ENCODE measurements around the gene PCDHGA1. TPM values are rescaled to one million over a fixed set of nuclear protein-coding genes. Genes with fewer than 3 reads are reported as not detected.

The PCDHGA1 gene
- total and polyA plus RNA-seq, 2 of the 4 experiments (the other 2 are of a cell fraction): 0.90 to 0.92 TPM

GRCh38 chr5:141419074-141419880, 89.0 kb downstream of the PCDHGA1 start (continued):
- TF ChIP-seq SMC3 (IDR thresholded peaks at IDR 0.05; ENCODE audit: low read depth, low read length): no peak

DNA sequence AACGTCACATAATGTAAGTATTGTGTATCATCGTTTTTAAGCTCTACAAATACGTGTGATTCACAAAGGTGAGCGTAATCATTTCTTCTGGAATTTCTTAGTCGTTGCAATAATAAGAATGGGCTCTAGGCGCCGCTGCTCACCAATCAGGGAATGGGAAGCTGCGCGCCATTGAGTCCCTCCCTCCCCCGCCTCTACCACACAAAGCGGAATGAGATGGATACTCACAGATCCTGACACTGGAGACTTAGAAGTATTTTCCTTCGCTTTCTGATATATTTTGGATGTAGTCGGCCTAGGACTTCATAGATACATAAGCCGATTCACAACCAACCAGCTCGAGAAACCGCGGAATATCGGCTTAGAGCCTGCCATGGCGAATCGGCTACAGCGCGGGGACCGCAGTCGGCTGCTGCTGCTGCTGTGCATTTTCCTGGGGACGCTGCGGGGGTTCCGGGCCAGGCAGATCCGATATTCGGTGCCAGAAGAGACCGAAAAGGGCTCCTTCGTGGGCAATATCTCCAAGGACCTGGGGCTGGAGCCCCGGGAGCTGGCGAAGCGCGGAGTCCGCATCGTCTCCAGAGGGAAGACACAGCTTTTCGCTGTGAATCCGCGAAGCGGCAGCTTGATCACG, 90.7 kb downstream of the PCDHGA1 start, which contains the start of gene PCDHGA11:
TSS of gene PCDHGA11 (plus strand) at position 197 of the 634 bp plus-strand sequence. CDS start at position 374, 177 bp downstream.
- dilution Hi-C loops (cut with HindIII; ENCODE audit: low sequenced_read_pairs, unreplicated experiment): no loop called here
- ChIA-PET POLR2A (ENCODE audit: unreplicated experiment) (no interaction called here), CTCF (interaction anchor here (0.6 to 2.2 kb wide), 16 partner anchors 9 to 146 kb away, joined by 3 to 19 read pairs (median 3); partner anchors contain the start of genes PCDHGA12 and PCDHGB6)
- Histone ChIP-seq H3K9ac (ENCODE audit: low read depth, low read length) (peak within 1 kb of the TSS; percentile 76), H3K14ac (replicated peaks; ENCODE audit: low read depth, low read length) (no peak within 1 kb of the TSS), H4K91ac (ENCODE audit: insufficient read depth, low read depth, low read length) (no peak within 1 kb of the TSS), H3K4me2 (ENCODE audit: low read depth, low read length) (peak within 1 kb of the TSS; percentile 62; the same call in 1 of the 2 replicates), H3K56ac (ENCODE audit: extremely low read depth, insufficient read depth, low read length) (no peak within 1 kb of the TSS), H3K36me3 (ENCODE audit: control insufficient read depth, insufficient read depth, low read length) (peaks cover 29% of the 10 kb centered on the region), H3K4ac (ENCODE audit: low read depth, low read length) (no peak within 1 kb of the TSS), H3K18ac (ENCODE audit: low read depth, low read length) (no peak within 1 kb of the TSS), H3K9me1 (ENCODE audit: insufficient read depth, low read length) (no peaks in the 10 kb centered on the region), H2BK15ac (ENCODE audit: low read depth, low read length) (no peak within 1 kb of the TSS), H4K8ac (ENCODE audit: low read depth in 2 of 2, low read length in 2 of 2) (no peak within 1 kb of the TSS), H3K27ac (ENCODE audit: insufficient read depth, low read length) (peak within 1 kb of the TSS; percentile 26; the same call in 1 of the 2 replicates), H2AFZ (replicated peaks; ENCODE audit: low read length, poor library complexity) (peak within 1 kb of the TSS; percentile 26), H2BK20ac (ENCODE audit: low read depth, low read length) (no peak within 1 kb of the TSS), H3K4me1 (ENCODE audit: control insufficient read depth, insufficient read depth, low read length) (no peaks in the 10 kb centered on the region), H2BK120ac (ENCODE audit: low read depth, low read length) (no peak within 1 kb of the TSS), H3K79me1 (ENCODE audit: low read depth in 1 of 2, low read length in 2 of 2) (peaks cover 20 to 21% of the 10 kb centered on the region in 2 experiments; a peak in 3 of 4 replicates), H4K5ac (ENCODE audit: low read depth, low read length) (no peak within 1 kb of the TSS), H3K27me3 (ENCODE audit: control insufficient read depth, insufficient read depth, low read length) (no peaks in the 10 kb centered on the region), H3K4me3 (ENCODE audit: insufficient read depth, low read depth, low read length) (peak within 1 kb of the TSS; percentile 54), H2BK5ac (ENCODE audit: low read depth, low read length, poor library complexity, severe bottlenecking) (no peak within 1 kb of the TSS), H3K9me3 (ENCODE audit: control insufficient read depth, insufficient read depth, low read length) (peaks cover 51% of the 10 kb centered on the region), H4K20me1 (ENCODE audit: insufficient read depth, low read length) (no peaks in the 10 kb centered on the region), H2AK5ac (ENCODE audit: low read depth, low read length) (no peak within 1 kb of the TSS), H3K23ac (ENCODE audit: low read depth, low read length) (peak within 1 kb of the TSS; percentile 21; the same call in 1 of the 2 replicates), H2AK9ac (replicated peaks; ENCODE audit: low read depth, low read length, poor library complexity) (peak within 1 kb of the TSS; percentile 31)
- ATAC-seq (ENCODE audit: low read depth) (peak; percentile 57), DNase-seq (peak; percentile 63)
- intact Hi-C loops (cut with micrococcal nuclease): no loop called here
- BruUV-seq (replicated peaks): no TSS peak
- in situ Hi-C loops (cut with MboI; ENCODE audit: low sequenced_read_pairs): no loop called here
- 16% methylated on average over 8 of the region's 42 CpGs; no CpG with 5 or more reads in 1 of the 2 experiments for WGBS, 2 experiments (ENCODE audit: extremely low coverage in 2 of 2, insufficient read length in 1 of 2)
- TF ChIP-seq CTCF (conservative IDR thresholded peaks at IDR 0.05; ENCODE audit: low read depth, low read length): peak; percentile 64
- no peak for TF ChIP-seq CHD1 (IDR thresholded peaks at IDR 0.05; ENCODE audit: low read depth, low read length)
- TF ChIP-seq RFX5 (IDR thresholded peaks at IDR 0.05; ENCODE audit: low read depth, low read length): no peak
- no peak for TF ChIP-seq MAFK (IDR thresholded peaks at IDR 0.05; ENCODE audit: low read depth, low read length)
- TF ChIP-seq, protein P1, sequence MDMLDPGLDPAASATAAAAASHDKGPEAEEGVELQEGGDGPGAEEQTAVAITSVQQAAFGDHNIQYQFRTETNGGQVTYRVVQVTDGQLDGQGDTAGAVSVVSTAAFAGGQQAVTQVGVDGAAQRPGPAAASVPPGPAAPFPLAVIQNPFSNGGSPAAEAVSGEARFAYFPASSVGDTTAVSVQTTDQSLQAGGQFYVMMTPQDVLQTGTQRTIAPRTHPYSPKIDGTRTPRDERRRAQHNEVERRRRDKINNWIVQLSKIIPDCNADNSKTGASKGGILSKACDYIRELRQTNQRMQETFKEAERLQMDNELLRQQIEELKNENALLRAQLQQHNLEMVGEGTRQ (IDR thresholded peaks at IDR 0.05; ENCODE audit: low read depth, low read length): no peak
- no peak for TF ChIP-seq MAZ (IDR thresholded peaks at IDR 0.05; ENCODE audit: borderline replicate concordance, low read depth, low read length)
- no peak for TF ChIP-seq MXI1 (IDR thresholded peaks at IDR 0.05; ENCODE audit: borderline replicate concordance, low read depth, low read length)
- TF ChIP-seq, protein P2, sequence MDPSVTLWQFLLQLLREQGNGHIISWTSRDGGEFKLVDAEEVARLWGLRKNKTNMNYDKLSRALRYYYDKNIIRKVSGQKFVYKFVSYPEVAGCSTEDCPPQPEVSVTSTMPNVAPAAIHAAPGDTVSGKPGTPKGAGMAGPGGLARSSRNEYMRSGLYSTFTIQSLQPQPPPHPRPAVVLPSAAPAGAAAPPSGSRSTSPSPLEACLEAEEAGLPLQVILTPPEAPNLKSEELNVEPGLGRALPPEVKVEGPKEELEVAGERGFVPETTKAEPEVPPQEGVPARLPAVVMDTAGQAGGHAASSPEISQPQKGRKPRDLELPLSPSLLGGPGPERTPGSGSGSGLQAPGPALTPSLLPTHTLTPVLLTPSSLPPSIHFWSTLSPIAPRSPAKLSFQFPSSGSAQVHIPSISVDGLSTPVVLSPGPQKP (IDR thresholded peaks at IDR 0.05; ENCODE audit: borderline replicate concordance, low read depth, low read length): no peak
- no peak for TF ChIP-seq NFE2L2 (IDR thresholded peaks at IDR 0.05; ENCODE audit: low read depth, low read length)
